HG03460 (cell line): Measurements from ENCODE around the gene NPEPPS.
"Not testable (repeated sequence)": the region's sequence is repeated elsewhere in the genome, so short reads cannot be mapped to it uniquely, and the experiment has no call there.

Experiments used
- ATAC-seq: cut with Tn5 transposase; IDR thresholded peaks from one replicate; pipeline ENCODE4 v1.9.1; 2021; ENCODE audit not compliant: unreplicated experiment

Gene NPEPPS

GRCh38 chr17:47530557-47531232 is at the start of gene NPEPPS:
NPEPPS (plus strand) TSS chr17:47531108; CDS start chr17:47531301, 193 bp downstream.
- ATAC-seq: peak; percentile 72

GRCh38 chr17:47491841-47492212 is 39.1 kb upstream of the NPEPPS start:
- ATAC-seq: not testable (repeated sequence)

GRCh38 chr17:47499074-47499473 is 31.8 kb upstream of the NPEPPS start:
- ATAC-seq: not testable (repeated sequence)

- ATAC-seq: not testable (repeated sequence)
Observed at GRCh38 chr17:47499494-47499893, 31.4 kb upstream of the NPEPPS start.

GRCh38 chr17:47500620-47501019 is 30.3 kb upstream of the NPEPPS start:
- ATAC-seq: not testable (repeated sequence)

- ATAC-seq: not testable (repeated sequence)
Observed at GRCh38 chr17:47502122-47502731, 28.7 kb upstream of the NPEPPS start.

GRCh38 chr17:47502776-47503455 is 28.0 kb upstream of the NPEPPS start:
- not testable (repeated sequence) for ATAC-seq

GRCh38 chr17:47511701-47512146 is 19.2 kb upstream of the NPEPPS start:
- not testable (repeated sequence) for ATAC-seq

- ATAC-seq: not testable (repeated sequence)
Observed at GRCh38 chr17:47513301-47513700, 17.6 kb upstream of the NPEPPS start.

- not testable (repeated sequence) for ATAC-seq
Observed at GRCh38 chr17:47518880-47519279, 12.0 kb upstream of the NPEPPS start.

GRCh38 chr17:47519365-47519764 is 11.5 kb upstream of the NPEPPS start:
- ATAC-seq: not testable (repeated sequence)

- ATAC-seq: not testable (repeated sequence)
Observed at GRCh38 chr17:47520279-47520678, 10.6 kb upstream of the NPEPPS start.

- ATAC-seq: not testable (repeated sequence)
Observed at GRCh38 chr17:47521434-47521833, 9.5 kb upstream of the NPEPPS start.

- not testable (repeated sequence) for ATAC-seq
Observed at GRCh38 chr17:47522341-47522740, 8.6 kb upstream of the NPEPPS start.

GRCh38 chr17:47531233-47531820 is 419 bp downstream of the NPEPPS start:
- peak; percentile 24 for ATAC-seq

GRCh38 chr17:47539085-47539484 is 8.2 kb downstream of the NPEPPS start:
- not testable (repeated sequence) for ATAC-seq

GRCh38 chr17:47541676-47542075 is 10.8 kb downstream of the NPEPPS start:
- not testable (repeated sequence) for ATAC-seq

GRCh38 chr17:47544327-47544726 is 13.4 kb downstream of the NPEPPS start:
- ATAC-seq: not testable (repeated sequence)

- ATAC-seq: not testable (repeated sequence)
Observed at GRCh38 chr17:47554733-47555132, 23.8 kb downstream of the NPEPPS start.

- ATAC-seq: not testable (repeated sequence)
Observed at GRCh38 chr17:47556108-47556507, 25.2 kb downstream of the NPEPPS start.

GRCh38 chr17:47560517-47561043 is 29.7 kb downstream of the NPEPPS start:
- ATAC-seq: not testable (repeated sequence)
